PC-9 (cell line): ENCODE results near the gene MOB3B. TPM values are rescaled to one million over a fixed set of nuclear protein-coding genes. Genes with fewer than 3 reads are reported as not detected.

ENCODE experiments used
- BruUV-seq: library from RNA; stranded (reverse); fragments of 400-500 nt; replicated peaks from 2 replicates; lab custom pipeline; 2021; lab: Mats Ljungman, UMichigan
- CTCF ChIA-PET: fragments of 300-600 bp; sonication (Branson Sonifier 250); formaldehyde crosslinking; loops from one replicate; lab custom pipeline; 2022; ENCODE audit warnings: antibody characterized with exemption; lab: Charles Lee
- POLR2A ChIA-PET: fragments of 300-600 bp; sonication (Branson Sonifier 250); formaldehyde crosslinking; loops from one replicate; lab custom pipeline; 2022; ENCODE audit warnings: antibody characterized with exemption; ENCODE audit not compliant: unreplicated experiment; lab: Charles Lee
- DNase-seq, 2 experiments: peaks; one replicate each; pipeline versions ENCODE4 v3.0.0 to v3.0.0-alpha.2; 2015 to 2022; ENCODE audit warnings: mixed read lengths in 1 of 2
- H2AFZ ChIP-seq: fragments of 200-600 bp; sonication (generic); 2 replicates; pipeline ENCODE4 v1.8.1; 2017; ENCODE audit warnings: antibody characterized with exemption
- H3F3A ChIP-seq: fragments of 200-600 bp; sonication (generic); 2 replicates; pipeline ENCODE4 v1.8.1; 2017; ENCODE audit warnings: antibody characterized with exemption, mild to moderate bottlenecking, low read depth; ENCODE audit not compliant: insufficient read depth
- H3K27ac ChIP-seq: fragments of 200-600 bp; sonication (generic); 2 replicates; pipeline ENCODE4 v1.6.1; 2016; ENCODE audit warnings: mixed run types
- H3K27me3 ChIP-seq: fragments of 200-600 bp; sonication (generic); 2 replicates; pipeline ENCODE4 v1.6.1; 2016; ENCODE audit warnings: low read depth, mixed run types; ENCODE audit not compliant: insufficient read depth
- H3K36me3 ChIP-seq: fragments of 200-600 bp; sonication (generic); 2 replicates; pipeline ENCODE4 v1.6.1; 2016; ENCODE audit warnings: low read depth, mixed run types
- H3K4me1 ChIP-seq: fragments of 200-600 bp; sonication (generic); replicated peaks from 2 replicates; pipeline ENCODE4 v1.6.1; 2016; ENCODE audit warnings: mixed run types; ENCODE audit not compliant: insufficient read depth
- H3K4me2 ChIP-seq: fragments of 200-600 bp; sonication (generic); 2 replicates; pipeline ENCODE4 v1.6.1; 2017; ENCODE audit warnings: mixed run types
- H3K4me3 ChIP-seq: fragments of 200-600 bp; sonication (generic); 2 replicates; pipeline ENCODE4 v1.6.1; 2016; ENCODE audit warnings: mixed run types
- H3K79me2 ChIP-seq: fragments of 200-600 bp; sonication (generic); 2 replicates; pipeline ENCODE4 v1.6.1; 2017; ENCODE audit warnings: low read depth, mixed run types
- H3K9me2 ChIP-seq: fragments of 200-600 bp; sonication (generic); 2 replicates; pipeline ENCODE4 v1.8.1; 2017; ENCODE audit warnings: mild to moderate bottlenecking; ENCODE audit not compliant: insufficient read depth
- H3K9me3 ChIP-seq: fragments of 200-600 bp; sonication (generic); 2 replicates; pipeline ENCODE4 v1.8.1; 2016; ENCODE audit warnings: low read depth; ENCODE audit not compliant: insufficient read depth
- H4K20me1 ChIP-seq: fragments of 200-600 bp; sonication (generic); 2 replicates; pipeline ENCODE4 v1.8.1; 2017; ENCODE audit not compliant: insufficient read depth
- CTCF ChIP-seq: fragments of 200-600 bp; sonication (generic); conservative IDR thresholded peaks from 2 replicates; pipeline ENCODE4 v1.6.1; 2017; ENCODE audit warnings: mixed run types, antibody characterized with exemption, mild to moderate bottlenecking, moderate library complexity
- EZH2 ChIP-seq: fragments of 200-600 bp; sonication (generic); IDR thresholded peaks from 2 replicates; pipeline ENCODE4 v1.8.0; 2017; ENCODE audit warnings: antibody characterized with exemption, low read depth
- intact Hi-C: fragments of 100-400 bp; cut with micrococcal nuclease; formaldehyde crosslinking; loops from one replicate; pipeline ENCODE4 v1.10.0; 2022; ENCODE audit not compliant: unreplicated experiment
- total RNA-seq: library from RNA; stranded (reverse); gene quantifications from 2 replicates; pipeline ENCODE4 v1.2.3, GENCODE V29; 2021

MOB3B gene
- total RNA-seq, 1 experiment from 2014 or later: 4.4 TPM

GRCh38 chr9:27280860-27281259 is 248.8 kb downstream of the MOB3B start:
- Histone ChIP-seq H3K27me3 (no peaks in the 10 kb centered on the region), H4K20me1 (no peaks in the 10 kb centered on the region), H3K36me3 (no peaks in the 10 kb centered on the region), H3K27ac (no peak overlapping the region), H2AFZ (no peak overlapping the region), H3K4me2 (no peak overlapping the region), H3K4me3 (no peak overlapping the region), H3K9me2 (no peaks in the 10 kb centered on the region), H3K9me3 (no peaks in the 10 kb centered on the region), H3K4me1 (no peaks in the 10 kb centered on the region), H3F3A (no peaks in the 10 kb centered on the region), H3K79me2 (no peaks in the 10 kb centered on the region)
- no TSS peak for BruUV-seq
- TF ChIP-seq EZH2 (no peak), CTCF (no peak)
- ChIA-PET POLR2A (no interaction called here), CTCF (no interaction called here)
- no peak for DNase-seq
- intact Hi-C loops: no loop called here

- no peaks in the 10 kb centered on the region for H3K36me3 ChIP-seq
- H4K20me1 ChIP-seq: no peaks in the 10 kb centered on the region
- H3K27ac ChIP-seq: no peak overlapping the region
- H2AFZ ChIP-seq: no peak overlapping the region
- ChIA-PET POLR2A (no interaction called here), CTCF (no interaction called here)
- DNase-seq: no peak
- H3K4me2 ChIP-seq: no peak overlapping the region
- TF ChIP-seq EZH2 (no peak), CTCF (no peak)
- H3K27me3 ChIP-seq: no peaks in the 10 kb centered on the region
- no peaks in the 10 kb centered on the region for H3K79me2 ChIP-seq
- no TSS peak for BruUV-seq
- no peaks in the 10 kb centered on the region for H3K9me3 ChIP-seq
- intact Hi-C loops: no loop called here
- H3F3A ChIP-seq: no peaks in the 10 kb centered on the region
- no peaks in the 10 kb centered on the region for H3K4me1 ChIP-seq
- no peaks in the 10 kb centered on the region for H3K9me2 ChIP-seq
- H3K4me3 ChIP-seq: no peak overlapping the region
These were observed 249.4 kb downstream of the MOB3B start for GRCh38 chr9:27280249-27280648.

DNA sequence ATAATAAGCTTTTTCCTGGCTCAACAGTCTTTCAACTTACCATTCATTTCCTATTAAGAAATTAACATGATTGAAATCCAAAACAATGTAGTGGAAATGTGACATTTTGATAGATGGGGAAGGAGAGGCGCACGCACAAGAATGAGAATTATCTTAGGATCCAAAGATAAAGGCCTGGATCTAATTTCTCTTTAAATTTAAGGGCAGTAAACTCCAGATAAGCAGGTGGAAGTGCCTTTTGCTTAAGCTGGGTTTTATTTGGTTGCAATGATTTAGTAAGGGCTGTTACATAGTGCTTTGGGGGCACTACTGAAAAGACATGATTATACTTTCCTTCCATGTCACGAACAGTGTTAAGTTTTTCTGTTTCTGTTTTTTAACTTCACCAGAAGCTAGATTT is 250.0 kb downstream of the MOB3B start:
- Histone ChIP-seq H3K4me3 (no peak overlapping the region), H3K9me3 (no peaks in the 10 kb centered on the region), H3F3A (no peaks in the 10 kb centered on the region), H2AFZ (no peak overlapping the region), H3K4me2 (no peak overlapping the region), H3K36me3 (no peaks in the 10 kb centered on the region), H3K27ac (no peak overlapping the region), H3K79me2 (no peaks in the 10 kb centered on the region), H4K20me1 (no peaks in the 10 kb centered on the region), H3K4me1 (no peaks in the 10 kb centered on the region), H3K27me3 (no peaks in the 10 kb centered on the region), H3K9me2 (no peaks in the 10 kb centered on the region)
- BruUV-seq: no TSS peak
- intact Hi-C loops: no loop called here
- CTCF ChIA-PET: no interaction called here
- DNase-seq: no peak
- no peak for TF ChIP-seq EZH2
- TF ChIP-seq CTCF: no peak
- POLR2A ChIA-PET: no interaction called here
